K562 (cell line): ENCODE data around the gene GJC2. TPM values are rescaled to one million over a fixed set of nuclear protein-coding genes. Genes with fewer than 3 reads are reported as not detected.

Experiments
- ATAC-seq: fragments of 200-7000 bp; cut with Tn5 transposase; 3 replicates; pipeline ENCODE4 v1.9.1; 2020; ENCODE audit warnings: moderate library complexity
- BruUV-seq: library from RNA; stranded (reverse); fragments of 400-500 nt; replicated peaks from 2 replicates; lab custom pipeline; 2021; lab: Mats Ljungman, UMichigan
- CTCF ChIA-PET: fragments of 300-600 bp; formaldehyde crosslinking; extraction: SDS; loops from one replicate; lab custom pipeline; 2021; ENCODE audit warnings: low intra/inter-chr PET ratio; lab: Yijun Ruan, JAX
- POLR2A ChIA-PET: fragments of 300-600, 350-650 bp; sonication (Branson Sonifier 250); formaldehyde crosslinking; extraction: SDS; loops from one replicate; lab custom pipeline; 2021; ENCODE audit warnings: antibody characterized with exemption, inconsistent platforms; lab: Yijun Ruan, JAX
- DNase-seq, 4 experiments: peaks; one replicate each; pipeline versions ENCODE4 v3.0.0 to v3.0.0-alpha.2; 2011 to 2018; ENCODE audit warnings: low spot score in 3 of 4, mixed read lengths in 3 of 4; ENCODE audit errors: extremely low read depth in 1 of 4
- FAIRE-seq: peaks from 2 replicates; lab custom pipeline; 2011; peaks lifted over from hg19 to GRCh38; lab: Jason Lieb, UNC
- H2AFZ ChIP-seq: 2 replicates; pipeline ENCODE4 v1.6.0; 2011; ENCODE audit warnings: low read depth, low read length, control low read depth, inconsistent platforms
- H3K27ac ChIP-seq: fragments of 200-600 bp; 3 replicates; pipeline ENCODE4 v1.8.0; 2011; ENCODE audit warnings: low read depth, mild to moderate bottlenecking, control low read depth, inconsistent platforms, low read length, moderate library complexity, mixed read lengths; ENCODE audit errors: extremely low read depth
- H3K27me3 ChIP-seq, 2 experiments: fragments of 300-600 bp in 1 of 2; 2 replicates in 1 of 2; 3 replicates in 1 of 2; pipeline versions ENCODE4 v1.6.0 to v1.8.0; 2011; ENCODE audit warnings: inconsistent platforms in 2 of 2, low read length in 2 of 2, mild to moderate bottlenecking in 1 of 2, mixed read lengths in 1 of 2, moderate library complexity in 1 of 2; ENCODE audit not compliant: control insufficient read depth in 2 of 2, insufficient read depth in 2 of 2
- H3K36me3 ChIP-seq: fragments of 300-600 bp; 3 replicates; pipeline ENCODE4 v1.8.0; 2011; ENCODE audit warnings: mild to moderate bottlenecking, low read length, inconsistent platforms; ENCODE audit not compliant: control insufficient read depth, insufficient read depth
- H3K4me1 ChIP-seq, 2 experiments: fragments of 200-600 bp in 1 of 2; replicated peaks in 1 of 2; 2 replicates in 1 of 2; 3 replicates in 1 of 2; pipeline versions ENCODE4 v1.5.1 to v1.8.0; 2011; ENCODE audit warnings: inconsistent platforms in 2 of 2, low read length in 2 of 2, mild to moderate bottlenecking in 1 of 2, mixed read lengths in 1 of 2, moderate library complexity in 1 of 2; ENCODE audit not compliant: control insufficient read depth in 2 of 2, insufficient read depth in 2 of 2
- H3K4me2 ChIP-seq: 2 replicates; pipeline ENCODE4 v1.6.1; 2011; ENCODE audit warnings: low read length, control low read depth, inconsistent platforms, mixed read lengths; ENCODE audit not compliant: insufficient read depth
- H3K4me3 ChIP-seq: fragments of 200-600 bp; sonication (generic), shearing (Covaris generic); 2 replicates; pipeline ENCODE4 v1.5.1; 2016; ENCODE audit warnings: control low read depth, inconsistent platforms
- H3K79me2 ChIP-seq: fragments of 200-600 bp; 3 replicates; pipeline ENCODE4 v1.8.0; 2011; ENCODE audit warnings: low read length, inconsistent platforms; ENCODE audit not compliant: control insufficient read depth, insufficient read depth
- H3K9ac ChIP-seq, 2 experiments: 2 replicates each; pipeline versions ENCODE4 v1.6.0 to v1.6.1; 2011; ENCODE audit warnings: low read depth in 2 of 2, low read length in 2 of 2, control low read depth in 1 of 2, inconsistent platforms in 1 of 2, mild to moderate bottlenecking in 1 of 2, mixed read lengths in 1 of 2; ENCODE audit not compliant: insufficient read depth in 1 of 2
- H3K9me1 ChIP-seq: one replicate; pipeline ENCODE4 v1.6.0; 2011; ENCODE audit warnings: inconsistent platforms, mild to moderate bottlenecking, low read length, moderate library complexity; ENCODE audit not compliant: control insufficient read depth, insufficient read depth
- H3K9me3 ChIP-seq: replicated peaks from 2 replicates; pipeline ENCODE4 v1.5.1; 2011; ENCODE audit warnings: low read depth, low read length, inconsistent platforms; ENCODE audit not compliant: control insufficient read depth, insufficient read depth
- H4K20me1 ChIP-seq: replicated peaks from 2 replicates; pipeline ENCODE4 v1.6.1; 2011; ENCODE audit warnings: low read length, inconsistent platforms, mixed read lengths; ENCODE audit not compliant: control insufficient read depth, insufficient read depth
- BRD4 ChIP-seq: fragments of 200-600 bp; sonication (generic); IDR thresholded peaks from 2 replicates; pipeline ENCODE4 v1.6.1; 2017; ENCODE audit warnings: inconsistent platforms
- CEBPB ChIP-seq: fragments of 450-650 bp; IDR thresholded peaks from 2 replicates; pipeline ENCODE4 v1.6.1; 2016; ENCODE audit warnings: missing genetic modification characterization, missing compliant biosample characterization
- FUS ChIP-seq: fragments of 200-400 bp; formaldehyde crosslinking; optimal IDR thresholded peaks from 2 replicates; pipeline ENCODE3; 2017; ENCODE audit warnings: low read depth, low read length
- HNRNPLL ChIP-seq: fragments of 200-400 bp; formaldehyde crosslinking; IDR thresholded peaks from 2 replicates; pipeline ENCODE4 v1.6.1; 2017; ENCODE audit warnings: low read length, low read depth, mild to moderate bottlenecking; ENCODE audit not compliant: poor library complexity, severe bottlenecking
- ILF3 ChIP-seq: fragments of 450-650 bp; IDR thresholded peaks from 2 replicates; pipeline ENCODE4 v1.6.1; 2018; ENCODE audit warnings: antibody characterized with exemption, mild to moderate bottlenecking, moderate library complexity, borderline replicate concordance
- KLF1 ChIP-seq: fragments of 450-650 bp; IDR thresholded peaks from 2 replicates; pipeline ENCODE4 v1.6.1; 2016; ENCODE audit warnings: missing genetic modification characterization, missing compliant biosample characterization
- NFIX ChIP-seq: fragments of 250-450 bp; sonication (Bioruptor Pico); IDR thresholded peaks from 2 replicates; pipeline ENCODE4 v1.4.0; 2020; ENCODE audit warnings: low read depth, mild to moderate bottlenecking, moderate library complexity
- NFXL1 ChIP-seq: fragments of 450-650 bp; formaldehyde crosslinking; IDR thresholded peaks from 2 replicates; pipeline ENCODE4 v1.4.0; 2021; ENCODE audit warnings: mild to moderate bottlenecking
- SIN3B ChIP-seq: fragments of 450-650 bp; IDR thresholded peaks from 2 replicates; pipeline ENCODE4 v1.6.1; 2017; ENCODE audit warnings: low read depth, mild to moderate bottlenecking, moderate library complexity
- SIRT6 ChIP-seq: IDR thresholded peaks from one replicate; pipeline ENCODE4 v1.6.1; 2012; ENCODE audit warnings: low read depth, mild to moderate bottlenecking, control low read depth, inconsistent platforms, low read length, moderate library complexity
- THRAP3 ChIP-seq: fragments of 450-650 bp; IDR thresholded peaks from 2 replicates; pipeline ENCODE4 v1.6.1; 2016; ENCODE audit warnings: mild to moderate bottlenecking, inconsistent platforms, borderline replicate concordance
- ZEB2 ChIP-seq: fragments of 450-650 bp; IDR thresholded peaks from 2 replicates; pipeline ENCODE4 v1.6.1; 2016
- ZNF134 ChIP-seq: fragments of 250-450 bp; sonication (Bioruptor Pico); conservative IDR thresholded peaks from 2 replicates; pipeline ENCODE4 v1.4.0; 2020
- ZNF717 ChIP-seq: fragments of 250-450 bp; sonication (Bioruptor Pico); IDR thresholded peaks from 2 replicates; pipeline ENCODE4 v1.5.0; 2021
- WGBS: fragments of 100-300 bp; shearing (Covaris generic); methylation state at CpG from one replicate; pipeline ENCODE4 v1.1.6; 2016; ENCODE audit warnings: low coverage, mixed read lengths; ENCODE audit not compliant: insufficient coverage; ENCODE audit errors: missing lambda C conversion rate; 5-methylcytosine and 5-hydroxymethylcytosine counted together
- in situ Hi-C: fragments of 300-500 bp; cut with MboI; formaldehyde crosslinking; loops from 4 replicates; pipeline ENCODE4 v1.15.0; 2018; ENCODE audit warnings: inconsistent platforms, mixed read lengths
- intact Hi-C: fragments of 100-400 bp; cut with micrococcal nuclease; formaldehyde crosslinking; loops from 2 replicates; pipeline ENCODE4 v1.14.2; 2022
- polyA plus RNA-seq, 8 experiments: library from polyadenylated mRNA; depleted of rRNA in 4 of 8; stranded (reverse) in 5 of 8; unstranded in 3 of 8; fragments of >200 nt; fragmentation: Nextera tagmentation in 2 of 8; fragmentation: Illumina TruSeq in 1 of 8; extraction: Ambion mirVana in 2 of 8; extraction: Trizol in 1 of 8; gene quantifications; 2 replicates each; pipeline versions ENCODE4 v1.2.1 to v1.2.3, GENCODE V29; 2011 to 2014; ENCODE audit warnings: inconsistent platforms in 1 of 8, missing spikeins in 1 of 8
- total RNA-seq, 7 experiments: library from RNA; depleted of rRNA in 6 of 7; stranded (reverse); fragments of >200 nt in 6 of 7; fragmentation: Illumina TruSeq in 2 of 7; extraction: Trizol in 2 of 7; gene quantifications; 2 replicates each; pipeline versions ENCODE4 v1.2.1 to v1.2.3, GENCODE V29; 2011 to 2021; ENCODE audit warnings: low replicate concordance in 1 of 7
- TF ChIP-seq, protein P1 (sequence below): sonication (generic); formaldehyde crosslinking; IDR thresholded peaks from 2 replicates; pipeline ENCODE4 v1.8.1; 2022; ENCODE audit warnings: missing genetic modification reagents
- TF ChIP-seq, protein P2 (sequence below): fragments of 450-650 bp; IDR thresholded peaks from 2 replicates; pipeline ENCODE4 v1.6.1; 2016; ENCODE audit warnings: low read depth, mild to moderate bottlenecking, moderate library complexity
- TF ChIP-seq, protein P3 (sequence below): fragments of 200-400 bp; formaldehyde crosslinking; IDR thresholded peaks from 2 replicates; pipeline ENCODE4 v1.6.1; 2017; ENCODE audit warnings: mild to moderate bottlenecking, low read depth, low read length, moderate library complexity
- TF ChIP-seq, protein P4 (sequence below): fragments of 450-650 bp; IDR thresholded peaks from 2 replicates; pipeline ENCODE4 v1.6.1; 2016; ENCODE audit warnings: missing biosample characterization, missing genetic modification characterization

GJC2 gene
- total and polyA plus RNA-seq, 9 of the 15 experiments (the other 6 are each of a cell fraction or from before 2014, with no cell fraction given), result 0.03 to 0.62 (median 0.11) TPM; not detected in 2

DNA sequence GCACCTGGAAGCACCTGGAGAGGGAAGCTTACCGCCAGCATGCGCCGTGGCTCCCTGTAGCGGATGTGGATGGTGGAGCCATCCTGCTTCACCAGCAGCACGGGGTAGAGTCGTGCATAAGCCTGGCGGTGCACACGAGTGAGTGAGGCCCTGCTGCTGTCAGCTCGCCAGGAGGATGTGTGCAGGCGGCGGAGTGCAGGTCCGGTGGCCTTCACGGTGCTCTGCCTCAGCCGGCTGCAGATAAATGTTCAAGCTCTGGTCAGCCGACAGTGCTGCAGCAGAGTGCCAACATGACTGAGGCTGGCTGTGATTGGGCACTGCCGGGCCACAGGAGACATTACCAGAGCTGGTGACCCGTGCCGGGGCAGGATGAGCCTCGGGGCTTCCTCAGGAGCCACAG, 42.1 kb upstream of the GJC2 start (continued):
- TF ChIP-seq NFIX (no peak), HNRNPLL (no peak), KLF1 (tag) (no peak), BRD4 (no peak), ILF3 (no peak), THRAP3 (no peak)
- TF ChIP-seq, protein P1, sequence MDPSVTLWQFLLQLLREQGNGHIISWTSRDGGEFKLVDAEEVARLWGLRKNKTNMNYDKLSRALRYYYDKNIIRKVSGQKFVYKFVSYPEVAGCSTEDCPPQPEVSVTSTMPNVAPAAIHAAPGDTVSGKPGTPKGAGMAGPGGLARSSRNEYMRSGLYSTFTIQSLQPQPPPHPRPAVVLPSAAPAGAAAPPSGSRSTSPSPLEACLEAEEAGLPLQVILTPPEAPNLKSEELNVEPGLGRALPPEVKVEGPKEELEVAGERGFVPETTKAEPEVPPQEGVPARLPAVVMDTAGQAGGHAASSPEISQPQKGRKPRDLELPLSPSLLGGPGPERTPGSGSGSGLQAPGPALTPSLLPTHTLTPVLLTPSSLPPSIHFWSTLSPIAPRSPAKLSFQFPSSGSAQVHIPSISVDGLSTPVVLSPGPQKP, result no peak

DNA sequence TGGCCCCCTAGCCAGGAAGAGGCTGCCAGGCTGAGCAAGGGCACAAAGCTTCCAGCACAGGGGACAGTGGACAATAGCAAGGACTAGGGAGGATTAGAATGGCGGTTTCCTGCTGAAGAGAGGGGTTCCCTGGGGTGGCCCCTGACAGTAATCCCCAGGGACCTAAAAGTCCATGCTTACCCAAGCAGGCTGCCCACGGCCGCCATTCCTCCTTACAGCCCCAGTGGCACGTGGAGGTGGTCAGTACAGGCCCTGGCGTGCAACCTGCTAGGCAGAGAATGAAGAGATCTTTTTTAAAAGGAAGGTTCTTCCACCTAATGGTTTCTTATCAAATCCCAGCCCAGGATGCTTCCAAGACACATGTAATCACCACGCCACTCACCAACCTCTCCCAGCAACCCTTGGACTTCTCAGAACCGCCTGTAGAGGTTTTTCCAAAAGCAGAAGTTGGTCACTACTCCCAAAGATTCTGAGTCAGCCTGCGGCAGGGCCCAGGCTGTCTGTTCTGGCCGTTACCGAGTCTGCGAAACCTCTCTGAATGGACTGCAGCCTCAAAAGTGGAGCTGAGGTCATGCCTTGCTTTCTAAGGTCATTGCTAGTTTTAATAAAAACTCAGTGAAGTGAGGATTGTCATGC, 41.6 kb upstream of the GJC2 start:
- BruUV-seq, result no TSS peak
- TF ChIP-seq ZNF717 (CRISPR knock-in tag), result no peak
- TF ChIP-seq, protein P2, sequence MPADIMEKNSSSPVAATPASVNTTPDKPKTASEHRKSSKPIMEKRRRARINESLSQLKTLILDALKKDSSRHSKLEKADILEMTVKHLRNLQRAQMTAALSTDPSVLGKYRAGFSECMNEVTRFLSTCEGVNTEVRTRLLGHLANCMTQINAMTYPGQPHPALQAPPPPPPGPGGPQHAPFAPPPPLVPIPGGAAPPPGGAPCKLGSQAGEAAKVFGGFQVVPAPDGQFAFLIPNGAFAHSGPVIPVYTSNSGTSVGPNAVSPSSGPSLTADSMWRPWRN, result no peak
- no peak for TF ChIP-seq FUS
- no peak for TF ChIP-seq SIRT6
- TF ChIP-seq, protein P3, sequence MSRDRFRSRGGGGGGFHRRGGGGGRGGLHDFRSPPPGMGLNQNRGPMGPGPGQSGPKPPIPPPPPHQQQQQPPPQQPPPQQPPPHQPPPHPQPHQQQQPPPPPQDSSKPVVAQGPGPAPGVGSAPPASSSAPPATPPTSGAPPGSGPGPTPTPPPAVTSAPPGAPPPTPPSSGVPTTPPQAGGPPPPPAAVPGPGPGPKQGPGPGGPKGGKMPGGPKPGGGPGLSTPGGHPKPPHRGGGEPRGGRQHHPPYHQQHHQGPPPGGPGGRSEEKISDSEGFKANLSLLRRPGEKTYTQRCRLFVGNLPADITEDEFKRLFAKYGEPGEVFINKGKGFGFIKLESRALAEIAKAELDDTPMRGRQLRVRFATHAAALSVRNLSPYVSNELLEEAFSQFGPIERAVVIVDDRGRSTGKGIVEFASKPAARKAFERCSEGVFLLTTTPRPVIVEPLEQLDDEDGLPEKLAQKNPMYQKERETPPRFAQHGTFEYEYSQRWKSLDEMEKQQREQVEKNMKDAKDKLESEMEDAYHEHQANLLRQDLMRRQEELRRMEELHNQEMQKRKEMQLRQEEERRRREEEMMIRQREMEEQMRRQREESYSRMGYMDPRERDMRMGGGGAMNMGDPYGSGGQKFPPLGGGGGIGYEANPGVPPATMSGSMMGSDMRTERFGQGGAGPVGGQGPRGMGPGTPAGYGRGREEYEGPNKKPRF, result no peak
- no peak for TF ChIP-seq ZNF134 (CRISPR knock-in tag)
- TF ChIP-seq NFXL1 (CRISPR knock-in tag), result no peak
- TF ChIP-seq CEBPB, result no peak
- TF ChIP-seq, protein P4, sequence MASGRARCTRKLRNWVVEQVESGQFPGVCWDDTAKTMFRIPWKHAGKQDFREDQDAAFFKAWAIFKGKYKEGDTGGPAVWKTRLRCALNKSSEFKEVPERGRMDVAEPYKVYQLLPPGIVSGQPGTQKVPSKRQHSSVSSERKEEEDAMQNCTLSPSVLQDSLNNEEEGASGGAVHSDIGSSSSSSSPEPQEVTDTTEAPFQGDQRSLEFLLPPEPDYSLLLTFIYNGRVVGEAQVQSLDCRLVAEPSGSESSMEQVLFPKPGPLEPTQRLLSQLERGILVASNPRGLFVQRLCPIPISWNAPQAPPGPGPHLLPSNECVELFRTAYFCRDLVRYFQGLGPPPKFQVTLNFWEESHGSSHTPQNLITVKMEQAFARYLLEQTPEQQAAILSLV, result no peak
- TF ChIP-seq ZEB2, result no peak
- TF ChIP-seq SIN3B, result no peak

More for the DNA sequence above, 41.6 kb upstream of the GJC2 start:
- intact Hi-C loops, result no loop called here
- in situ Hi-C loops, result no loop called here
- Histone ChIP-seq H3K4me3 (peak overlapping the region; percentile 81), H3K4me1 (peaks cover 23 to 52% of the 10 kb centered on the region in 2 experiments; a peak in 4 of 5 replicates), H2AFZ (no peak overlapping the region), H3K36me3 (peaks cover 29% of the 10 kb centered on the region; the same call in 2 of the 3 replicates), H3K79me2 (peaks cover 36% of the 10 kb centered on the region), H3K9me3 (peaks cover 5% of the 10 kb centered on the region; the same call in 1 of the 2 replicates), H3K27ac (peak overlapping the region; percentile 77), H4K20me1 (no peaks in the 10 kb centered on the region), H3K9me1 (no peaks in the 10 kb centered on the region), H3K4me2 (peak overlapping the region; percentile 97), H3K9ac (peak overlapping the region; percentile 86 to 99), H3K27me3 (no peaks in the 10 kb centered on the region)
- ChIA-PET POLR2A (interaction anchor here (0.6 to 2.0 kb wide), 6 partner anchors 9 to 160 kb away, joined by 3 to 8 read pairs (median 6); no protein-coding TSS in a partner anchor), CTCF (no interaction called here)
- DNase-seq (peak in 2 of 4 experiments; percentile 17 to 57), ATAC-seq (no peak), FAIRE-seq (peak; percentile 29)
- 20% methylated on average over 11 of the region's 11 CpGs for WGBS
